HG03135 (cell line): ENCODE data around the gene PDX1.

Source experiments
- ATAC-seq: cut with Tn5 transposase; IDR thresholded peaks from one replicate; pipeline ENCODE4 v1.9.1; 2021; ENCODE audit warnings: mild to moderate bottlenecking, moderate library complexity; ENCODE audit not compliant: unreplicated experiment

Gene PDX1

DNA sequence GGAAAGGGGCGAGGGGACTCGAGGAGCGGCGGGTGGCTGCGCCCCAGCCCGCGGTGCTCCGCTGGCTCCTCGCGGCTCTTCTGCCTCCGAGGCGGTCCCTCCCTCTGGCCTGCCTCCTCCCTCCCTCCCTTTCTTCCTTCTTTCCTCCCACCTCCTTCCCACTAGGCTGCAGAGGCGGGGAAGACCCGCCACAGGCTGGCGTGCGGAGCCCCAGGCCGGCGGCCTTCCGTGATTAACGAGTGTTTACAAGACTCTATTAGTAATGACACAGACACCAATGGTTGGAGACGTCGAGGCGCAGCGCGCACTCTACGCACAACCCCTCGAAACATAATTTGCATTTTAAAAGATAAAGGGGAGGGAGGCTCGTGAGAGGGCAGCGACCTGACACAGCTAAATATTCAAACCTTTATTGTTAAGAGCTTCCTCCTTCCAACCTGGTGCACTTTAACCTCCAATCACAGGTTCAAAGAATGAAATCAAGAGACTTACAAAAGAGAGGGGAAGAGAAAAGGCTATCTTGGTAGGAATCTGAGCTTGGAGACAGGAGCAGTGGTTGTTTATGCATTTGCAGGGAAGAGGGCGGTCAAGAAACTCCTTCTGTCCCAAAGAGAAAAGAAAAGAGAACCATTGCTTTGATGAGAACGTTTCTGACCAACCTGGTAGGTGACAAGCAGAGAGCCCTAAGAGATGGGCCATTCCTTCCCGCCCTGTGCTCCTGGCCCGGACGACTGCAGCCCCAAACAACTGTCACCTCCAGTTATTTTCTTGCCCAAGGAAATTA lies 49.5 kb downstream of the PDX1 start, which contains the start of gene CDX2:
Gene CDX2, minus strand, starts transcription at position 234 of the 784 bp plus-strand sequence. CDS start 309 bp downstream, outside the sequence.
- no peak for ATAC-seq

DNA sequence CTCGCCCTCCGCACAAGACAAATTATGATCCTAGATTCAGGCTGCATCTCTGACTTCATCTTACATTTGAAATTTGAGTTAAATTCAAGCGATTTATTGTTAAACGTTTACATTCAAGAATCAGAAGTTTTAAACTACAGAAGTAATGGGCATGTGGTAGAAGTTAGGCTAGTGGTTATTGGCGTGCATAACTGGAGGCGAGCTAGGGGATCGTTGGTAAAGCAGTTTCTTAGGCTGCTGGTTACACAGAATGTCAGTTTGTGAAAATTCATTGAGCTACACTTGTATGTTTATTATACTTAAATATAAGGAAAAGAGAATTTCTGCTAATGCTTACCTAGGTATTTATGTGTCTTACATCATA lies 50.0 kb downstream of the PDX1 start:
- no peak for ATAC-seq

- ATAC-seq: no peak
Measured at GRCh38 chr13:27970382-27971235, 50.8 kb downstream of the PDX1 start.

DNA sequence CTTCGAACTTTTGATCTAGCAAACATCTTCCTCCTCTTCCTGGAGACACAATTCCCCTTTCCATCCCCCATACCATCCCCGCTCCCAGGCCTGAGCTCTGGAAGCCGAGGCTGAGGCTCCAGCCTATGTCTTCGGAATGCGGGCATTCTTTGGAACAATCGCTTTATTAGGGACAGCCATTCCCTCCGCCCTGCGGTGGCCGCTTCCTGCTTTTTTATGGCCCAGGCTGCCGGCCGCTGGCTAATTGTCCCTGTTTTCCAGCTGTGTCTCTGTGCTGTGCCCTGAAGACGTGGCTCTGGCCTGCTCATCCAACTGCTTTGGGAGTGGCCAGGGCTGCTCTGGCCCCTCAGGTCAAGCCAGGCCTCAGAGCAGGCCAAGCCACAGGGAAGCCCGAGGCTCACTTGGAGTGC lies 51.4 kb downstream of the PDX1 start:
- ATAC-seq: no peak

DNA sequence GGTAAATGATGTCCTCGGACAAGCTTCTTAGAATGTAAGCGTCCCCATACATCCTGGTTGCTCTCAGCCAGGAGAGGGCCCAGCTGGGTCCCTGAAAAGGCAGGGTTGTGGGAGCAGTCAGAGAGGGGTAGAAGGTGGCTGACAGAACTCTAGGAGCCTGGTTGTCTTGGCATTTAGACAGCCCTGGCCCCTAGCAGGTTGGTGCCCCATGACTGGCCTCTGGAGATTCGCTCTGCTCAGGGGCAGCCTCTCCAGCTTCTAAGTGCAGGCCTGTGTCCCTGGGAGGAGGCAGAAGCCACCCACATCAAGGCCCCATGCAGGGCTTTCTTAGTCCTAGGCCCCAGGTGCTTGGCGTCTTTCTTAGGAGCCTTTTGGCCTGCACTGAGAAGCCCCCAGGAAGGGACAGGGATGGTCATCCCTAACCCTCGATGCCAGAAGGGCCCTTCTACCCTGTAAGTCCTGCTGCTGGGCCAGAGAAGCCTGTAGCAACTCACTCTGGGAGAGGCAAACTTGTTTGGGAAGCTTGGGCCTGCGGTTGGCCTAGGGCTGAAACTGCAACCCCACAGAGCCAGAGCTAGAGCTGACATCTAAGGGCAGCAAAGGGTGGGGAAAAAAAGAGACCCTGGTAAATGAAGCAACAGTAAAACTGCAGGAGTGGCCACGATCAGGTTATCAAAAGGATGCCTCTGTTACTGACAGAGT lies 52.1 kb downstream of the PDX1 start:
- no peak for ATAC-seq

DNA sequence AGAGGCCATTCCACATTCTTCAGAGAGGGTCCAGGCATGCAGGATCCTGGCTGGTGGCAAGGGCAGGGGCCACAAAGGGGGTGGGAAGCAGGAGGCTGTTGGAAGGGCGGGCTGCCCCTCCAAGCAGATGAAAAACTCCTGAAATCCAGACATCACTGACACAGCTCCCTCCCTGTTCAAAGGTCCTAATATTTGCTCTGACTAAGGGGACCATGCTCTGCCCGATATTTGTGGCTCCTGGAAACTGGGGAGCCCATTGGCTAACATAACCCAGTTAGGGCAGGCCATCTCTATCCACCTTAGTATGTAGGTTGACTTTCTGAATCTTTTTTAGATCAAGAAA lies 52.6 kb downstream of the PDX1 start:
- ATAC-seq: no peak

DNA sequence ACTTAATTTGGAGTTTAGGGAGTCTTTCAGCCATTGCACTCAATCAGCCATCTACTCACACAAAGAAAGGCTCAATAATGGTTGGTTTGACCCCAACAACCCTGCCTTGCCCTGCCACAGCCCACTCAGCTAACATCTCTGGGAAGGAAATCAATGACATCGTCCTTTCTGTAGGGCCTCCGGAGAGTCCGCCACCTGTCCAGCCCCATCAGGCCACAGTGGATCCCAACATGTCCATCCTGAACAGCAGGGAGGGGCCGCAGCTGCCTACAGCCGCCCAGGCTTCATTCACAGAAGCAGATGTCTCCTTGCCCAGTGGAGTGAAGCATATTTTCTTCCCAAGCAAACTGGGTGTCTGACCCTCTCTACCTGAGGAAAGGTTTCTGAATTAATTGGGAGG lies 53.5 kb downstream of the PDX1 start:
- no peak for ATAC-seq

DNA sequence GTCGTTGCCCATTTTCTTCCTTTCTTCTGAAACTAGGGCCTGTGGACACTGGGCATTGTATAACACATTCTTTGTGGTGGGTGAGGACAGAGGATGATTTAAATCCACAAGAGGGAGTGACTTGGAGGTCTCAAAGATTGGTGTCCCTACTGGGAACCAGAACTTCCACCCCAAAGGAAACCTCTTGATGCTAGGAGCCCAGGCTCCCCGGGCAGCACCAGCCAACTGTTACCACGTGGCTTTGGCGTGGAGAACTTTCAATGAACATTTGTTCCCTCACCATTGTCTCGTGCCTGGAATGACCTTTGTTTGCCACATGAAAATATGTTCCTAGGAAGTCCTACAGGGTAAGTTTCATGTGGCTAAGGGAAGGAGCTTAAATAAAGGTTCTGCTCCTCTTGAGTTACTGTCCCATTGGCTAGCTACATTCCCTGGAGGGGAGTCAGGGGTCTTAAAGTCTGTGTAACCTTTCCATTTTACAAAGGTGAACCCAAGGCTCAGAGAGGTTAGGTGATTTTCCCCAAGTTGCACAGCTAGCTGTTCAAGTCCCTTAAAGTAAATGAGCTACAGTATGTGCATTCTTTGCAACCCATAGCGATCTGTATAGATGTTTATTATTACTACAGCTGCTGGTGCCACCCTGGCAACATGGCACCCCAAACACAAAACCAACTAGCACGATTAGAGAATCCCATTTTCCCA lies 54.3 kb downstream of the PDX1 start:
- ATAC-seq: no peak
